CD4-positive, CD25-positive, alpha-beta regulatory T cell (primary cell): ENCODE data around the gene NME3. TPM values are rescaled to one million over a fixed set of nuclear protein-coding genes. Genes with fewer than 3 reads are reported as not detected.
A peak's percentile ranks its signal among the peaks of the same experiment; 100 is the strongest.

Experiments
- ATAC-seq, 2 donors: fragments of 150-1000 bp; cut with Tn5 transposase; one replicate each; pipeline ENCODE4 v1.10.0; 2021; ENCODE audit warnings: low read depth in 2 of 2, moderate number of reproducible peaks in 2 of 2, moderate library complexity in 1 of 2
- DNase-seq, 3 donors: peaks; one replicate each; pipeline versions ENCODE4 v3.0.0 to v3.0.0-alpha.2; 2012 to 2022; ENCODE audit warnings: mixed read lengths in 1 of 3
- H3K27ac ChIP-seq: one replicate; pipeline ENCODE4 v1.7.0; 2013; ENCODE audit warnings: mild to moderate bottlenecking, low read length; ENCODE audit not compliant: insufficient read depth, poor library complexity, severe bottlenecking
- H3K27me3 ChIP-seq: one replicate; pipeline ENCODE4 v1.7.0; 2013; ENCODE audit warnings: low read length; ENCODE audit not compliant: control insufficient read depth, insufficient read depth
- H3K36me3 ChIP-seq: one replicate; pipeline ENCODE4 v1.7.0; 2013; ENCODE audit warnings: mild to moderate bottlenecking, low read length, moderate library complexity; ENCODE audit not compliant: control insufficient read depth, insufficient read depth
- H3K4me1 ChIP-seq: 2 replicates; pipeline ENCODE4 v1.7.0; 2013; ENCODE audit warnings: mild to moderate bottlenecking, low read length; ENCODE audit not compliant: insufficient read depth, control insufficient read depth, poor library complexity, severe bottlenecking
- H3K4me3 ChIP-seq: one replicate; pipeline ENCODE4 v1.7.0; 2013; ENCODE audit warnings: low read depth, mild to moderate bottlenecking, low read length, moderate library complexity
- H3K9me3 ChIP-seq, 2 experiments: 1 replicate in 1 of 2; 2 replicates in 1 of 2; pipeline ENCODE4 v1.7.0; 2013; ENCODE audit warnings: low read length in 2 of 2, mild to moderate bottlenecking in 1 of 2, moderate library complexity in 1 of 2; ENCODE audit not compliant: control insufficient read depth in 2 of 2
- H3K27ac Mint-ChIP-seq, 3 donors: one replicate each; pipeline ENCODE4 v1.8.0; 2020 to 2022; ENCODE audit warnings: mild to moderate bottlenecking in 3 of 3, mixed read lengths in 3 of 3, moderate library complexity in 2 of 3
- H3K27me3 Mint-ChIP-seq: one replicate; pipeline ENCODE4 v1.8.0; 2022; ENCODE audit warnings: mild to moderate bottlenecking, mixed read lengths
- H3K36me3 Mint-ChIP-seq: one replicate; pipeline ENCODE4 v1.8.0; 2020; ENCODE audit warnings: mixed read lengths
- H3K4me1 Mint-ChIP-seq, 4 donors: one replicate each; pipeline ENCODE4 v1.8.0; 2020 to 2022; ENCODE audit warnings: mixed read lengths in 4 of 4, mild to moderate bottlenecking in 1 of 4
- H3K4me3 Mint-ChIP-seq, 4 donors: one replicate each; pipeline ENCODE4 v1.8.0; 2020 to 2022; ENCODE audit warnings: mild to moderate bottlenecking in 4 of 4, mixed read lengths in 4 of 4, moderate library complexity in 3 of 4
- H3K9me3 Mint-ChIP-seq, 7 donors: one replicate each; pipeline ENCODE4 v1.8.0; 2020 to 2022; ENCODE audit warnings: mixed read lengths in 7 of 7, mild to moderate bottlenecking in 3 of 7, moderate library complexity in 2 of 7
- polyA plus RNA-seq, 4 donors: library from polyadenylated mRNA; unstranded; fragments of 300-500 nt; fragmentation: Illumina TruSeq; gene quantifications; one replicate each; pipeline ENCODE4 v1.2.3, GENCODE V29; 2021
- total RNA-seq: library from RNA; stranded (reverse); gene quantifications from one replicate; pipeline ENCODE4 v1.2.3, GENCODE V29; 2022

The NME3 gene
- total and polyA plus RNA-seq, 5 donors from 2014 or later: 45.1 to 101 (median 74.7) TPM

- Mint-ChIP-seq H3K27ac (no peak overlapping the region), H3K4me3 (no peak overlapping the region), H3K9me3 (no peaks in the 10 kb centered on the region), H3K36me3 (peaks cover 9% of the 10 kb centered on the region), H3K27me3 (no peaks in the 10 kb centered on the region), H3K4me1 (peaks cover 0 to 2% (median 0%) of the 10 kb centered on the region in 4 donors)
- Histone ChIP-seq H3K27me3 (no peaks in the 10 kb centered on the region), H3K4me1 (no peaks in the 10 kb centered on the region), H3K4me3 (no peak overlapping the region), H3K36me3 (peaks cover 48% of the 10 kb centered on the region), H3K27ac (no peak overlapping the region), H3K9me3 (no peaks in the 10 kb centered on the region)
- DNase-seq: no peak
- ATAC-seq: no peak
These were observed 26.0 kb downstream of the NME3 start for GRCh38 chr16:1745181-1745899.

GRCh38 chr16:1744338-1744840, 27.0 kb downstream of the NME3 start:
- Histone ChIP-seq H3K27ac (no peak overlapping the region), H3K36me3 (peaks cover 47% of the 10 kb centered on the region), H3K4me3 (no peak overlapping the region), H3K9me3 (no peaks in the 10 kb centered on the region), H3K4me1 (no peaks in the 10 kb centered on the region), H3K27me3 (no peaks in the 10 kb centered on the region)
- DNase-seq: no peak
- no peaks in the 10 kb centered on the region for H3K9me3 Mint-ChIP-seq
- H3K27ac Mint-ChIP-seq: no peak overlapping the region
- no peak overlapping the region for H3K4me3 Mint-ChIP-seq
- no peaks in the 10 kb centered on the region for H3K27me3 Mint-ChIP-seq
- H3K36me3 Mint-ChIP-seq: peaks cover 9% of the 10 kb centered on the region
- H3K4me1 Mint-ChIP-seq: peaks cover 0 to 2% (median 0%) of the 10 kb centered on the region in 4 donors
- no peak for ATAC-seq

GRCh38 chr16:1743376-1744337, 27.7 kb downstream of the NME3 start:
- no peak for DNase-seq
- no peaks in the 10 kb centered on the region for H3K9me3 Mint-ChIP-seq
- no peak for ATAC-seq
- no peaks in the 10 kb centered on the region for H3K27me3 Mint-ChIP-seq
- H3K4me1 Mint-ChIP-seq: peaks cover 0 to 2% (median 0%) of the 10 kb centered on the region in 4 donors
- H3K36me3 Mint-ChIP-seq: peaks cover 3% of the 10 kb centered on the region
- Histone ChIP-seq H3K4me1 (no peaks in the 10 kb centered on the region), H3K9me3 (no peaks in the 10 kb centered on the region), H3K27ac (no peak overlapping the region), H3K36me3 (peaks cover 40% of the 10 kb centered on the region), H3K4me3 (no peak overlapping the region), H3K27me3 (no peaks in the 10 kb centered on the region)
- no peak overlapping the region for H3K4me3 Mint-ChIP-seq
- no peak overlapping the region for H3K27ac Mint-ChIP-seq

GRCh38 chr16:1741553-1742165, 29.7 kb downstream of the NME3 start:
- Mint-ChIP-seq H3K4me1 (peaks cover 0 to 2% (median 0%) of the 10 kb centered on the region in 4 donors), H3K27ac (peak overlapping the region in 1 of 3 donors; percentile 48), H3K27me3 (no peaks in the 10 kb centered on the region), H3K36me3 (peaks cover 3% of the 10 kb centered on the region), H3K4me3 (no peak overlapping the region), H3K9me3 (no peaks in the 10 kb centered on the region)
- H3K27ac ChIP-seq: no peak overlapping the region
- no peak for DNase-seq
- no peaks in the 10 kb centered on the region for H3K27me3 ChIP-seq
- H3K4me1 ChIP-seq: no peaks in the 10 kb centered on the region
- H3K9me3 ChIP-seq: no peaks in the 10 kb centered on the region
- H3K4me3 ChIP-seq: no peak overlapping the region
- no peak for ATAC-seq
- H3K36me3 ChIP-seq: peaks cover 21% of the 10 kb centered on the region

GRCh38 chr16:1740781-1741490, 30.4 kb downstream of the NME3 start:
- peaks cover 0 to 2% (median 0%) of the 10 kb centered on the region in 4 donors for H3K4me1 Mint-ChIP-seq
- no peak overlapping the region for H3K27ac Mint-ChIP-seq
- DNase-seq (no peak), ATAC-seq (no peak)
- no peaks in the 10 kb centered on the region for H3K27me3 Mint-ChIP-seq
- no peaks in the 10 kb centered on the region for H3K4me1 ChIP-seq
- peaks cover 3% of the 10 kb centered on the region for H3K36me3 Mint-ChIP-seq
- no peak overlapping the region for H3K4me3 ChIP-seq
- no peak overlapping the region for H3K4me3 Mint-ChIP-seq
- H3K27me3 ChIP-seq: no peaks in the 10 kb centered on the region
- H3K27ac ChIP-seq: no peak overlapping the region
- H3K9me3 Mint-ChIP-seq: no peaks in the 10 kb centered on the region
- peaks cover 16% of the 10 kb centered on the region for H3K36me3 ChIP-seq
- H3K9me3 ChIP-seq: no peaks in the 10 kb centered on the region

- Mint-ChIP-seq H3K9me3 (no peaks in the 10 kb centered on the region), H3K27me3 (no peaks in the 10 kb centered on the region), H3K4me1 (peaks cover 0 to 2% (median 0%) of the 10 kb centered on the region in 4 donors), H3K36me3 (peaks cover 3% of the 10 kb centered on the region), H3K27ac (no peak overlapping the region), H3K4me3 (no peak overlapping the region)
- DNase-seq (no peak), ATAC-seq (no peak)
- no peak overlapping the region for H3K4me3 ChIP-seq
- H3K9me3 ChIP-seq: no peaks in the 10 kb centered on the region
- H3K4me1 ChIP-seq: no peaks in the 10 kb centered on the region
- peaks cover 11% of the 10 kb centered on the region for H3K36me3 ChIP-seq
- H3K27me3 ChIP-seq: no peaks in the 10 kb centered on the region
- H3K27ac ChIP-seq: no peak overlapping the region
These were observed 31.1 kb downstream of the NME3 start for GRCh38 chr16:1740234-1740633.

- no peak overlapping the region for H3K4me3 ChIP-seq
- ATAC-seq: no peak
- no peak for DNase-seq
- H3K9me3 ChIP-seq: no peaks in the 10 kb centered on the region
- no peaks in the 10 kb centered on the region for H3K27me3 Mint-ChIP-seq
- H3K9me3 Mint-ChIP-seq: no peaks in the 10 kb centered on the region
- no peak overlapping the region for H3K27ac Mint-ChIP-seq
- H3K4me3 Mint-ChIP-seq: no peak overlapping the region
- H3K27me3 ChIP-seq: no peaks in the 10 kb centered on the region
- peaks cover 5% of the 10 kb centered on the region for H3K36me3 Mint-ChIP-seq
- no peak overlapping the region for H3K27ac ChIP-seq
- H3K4me1 ChIP-seq: no peaks in the 10 kb centered on the region
- peaks cover 27% of the 10 kb centered on the region for H3K36me3 ChIP-seq
- no peaks in the 10 kb centered on the region for H3K4me1 Mint-ChIP-seq
These were observed 36.5 kb downstream of the NME3 start for GRCh38 chr16:1734816-1735215.
